Trophoblast cell (in vitro differentiated cells and primary cell): ENCODE measurements around the gene CORO7.

ENCODE experiments used
- DNase-seq, 2 donors: peaks; one replicate each; pipeline ENCODE4 v3.0.0-alpha.2; 2016
- H2AFZ ChIP-seq: 2 replicates; pipeline ENCODE4 v1.6.1; 2013; ENCODE audit warnings: low read length, moderate library complexity, mild to moderate bottlenecking; ENCODE audit not compliant: insufficient read depth, poor library complexity
- H2AK5ac ChIP-seq: 2 replicates; pipeline ENCODE4 v1.6.1; 2013; ENCODE audit warnings: mild to moderate bottlenecking, low read length
- H2BK120ac ChIP-seq: 2 replicates; pipeline ENCODE4 v1.6.1; 2013; ENCODE audit warnings: low read length, mild to moderate bottlenecking, moderate library complexity; ENCODE audit not compliant: insufficient read depth, poor library complexity
- H2BK12ac ChIP-seq: 2 replicates; pipeline ENCODE4 v1.6.1; 2013; ENCODE audit warnings: mild to moderate bottlenecking, low read length, moderate library complexity
- H2BK5ac ChIP-seq: 2 replicates; pipeline ENCODE4 v1.6.1; 2013; ENCODE audit warnings: low read length, low read depth, moderate library complexity, mild to moderate bottlenecking; ENCODE audit not compliant: poor library complexity
- H3K14ac ChIP-seq: 2 replicates; pipeline ENCODE4 v1.6.1; 2013; ENCODE audit warnings: mild to moderate bottlenecking, low read length
- H3K18ac ChIP-seq: 2 replicates; pipeline ENCODE4 v1.6.1; 2013; ENCODE audit warnings: mild to moderate bottlenecking, low read length
- H3K23ac ChIP-seq: 2 replicates; pipeline ENCODE4 v1.6.1; 2013; ENCODE audit warnings: low read length
- H3K27ac ChIP-seq: 2 replicates; pipeline ENCODE4 v1.5.1; 2013; ENCODE audit warnings: low read depth, mild to moderate bottlenecking, inconsistent platforms, low read length, moderate library complexity
- H3K27me3 ChIP-seq: 2 replicates; pipeline ENCODE4 v1.6.1; 2013; ENCODE audit warnings: inconsistent platforms, mild to moderate bottlenecking, low read length, moderate library complexity; ENCODE audit not compliant: insufficient read depth
- H3K36me3 ChIP-seq, 2 experiments: 1 replicate in 1 of 2; 2 replicates in 1 of 2; pipeline ENCODE4 v1.6.1; 2013; ENCODE audit warnings: low read length in 2 of 2, mild to moderate bottlenecking in 2 of 2, moderate library complexity in 1 of 2; ENCODE audit not compliant: insufficient read depth in 2 of 2, control insufficient read depth in 1 of 2
- H3K4ac ChIP-seq: 2 replicates; pipeline ENCODE4 v1.6.1; 2013; ENCODE audit warnings: low read depth, mild to moderate bottlenecking, low read length, moderate library complexity
- H3K4me1 ChIP-seq, 2 experiments: 1 replicate in 1 of 2; 2 replicates in 1 of 2; pipeline ENCODE4 v1.6.1; 2013; ENCODE audit warnings: low read length in 2 of 2, mild to moderate bottlenecking in 2 of 2, moderate library complexity in 1 of 2; ENCODE audit not compliant: insufficient read depth in 2 of 2, control insufficient read depth in 1 of 2
- H3K4me2 ChIP-seq: 2 replicates; pipeline ENCODE4 v1.6.1; 2013; ENCODE audit warnings: inconsistent platforms, mild to moderate bottlenecking, low read length, moderate library complexity
- H3K4me3 ChIP-seq: 2 replicates; pipeline ENCODE4 v1.5.1; 2013; ENCODE audit warnings: mild to moderate bottlenecking, low read depth, low read length, inconsistent platforms
- H3K79me1 ChIP-seq: one replicate; pipeline ENCODE4 v1.6.1; 2013; ENCODE audit warnings: low read length
- H3K79me2 ChIP-seq: 2 replicates; pipeline ENCODE4 v1.6.1; 2013; ENCODE audit warnings: low read length, mild to moderate bottlenecking; ENCODE audit not compliant: control insufficient read depth, insufficient read depth, poor library complexity
- H3K9ac ChIP-seq: 2 replicates; pipeline ENCODE4 v1.6.1; 2013; ENCODE audit warnings: mild to moderate bottlenecking, low read length
- H3K9me3 ChIP-seq: 2 replicates; pipeline ENCODE4 v1.6.1; 2013; ENCODE audit warnings: low read depth, mild to moderate bottlenecking, control low read depth, inconsistent platforms, low read length; ENCODE audit not compliant: insufficient read depth
- H4K12ac ChIP-seq: 2 replicates; pipeline ENCODE4 v1.6.1; 2013; ENCODE audit warnings: low read depth, mild to moderate bottlenecking, low read length, moderate library complexity
- H4K8ac ChIP-seq: 2 replicates; pipeline ENCODE4 v1.6.1; 2013; ENCODE audit warnings: low read depth, mild to moderate bottlenecking, low read length, moderate library complexity
- H4K91ac ChIP-seq: one replicate; pipeline ENCODE4 v1.6.1; 2013; ENCODE audit warnings: low read depth, mild to moderate bottlenecking, low read length, moderate library complexity
- WGBS: extraction: QIAGEN DNeasy Blood & Tissue Kit; methylation state at CpG from one replicate; pipeline ENCODE4 v1.1.7; 2013; ENCODE audit warnings: missing lambda C conversion rate; ENCODE audit not compliant: insufficient read length, insufficient coverage; ENCODE audit errors: extremely low coverage; 5-methylcytosine and 5-hydroxymethylcytosine counted together

The CORO7 gene

DNA sequence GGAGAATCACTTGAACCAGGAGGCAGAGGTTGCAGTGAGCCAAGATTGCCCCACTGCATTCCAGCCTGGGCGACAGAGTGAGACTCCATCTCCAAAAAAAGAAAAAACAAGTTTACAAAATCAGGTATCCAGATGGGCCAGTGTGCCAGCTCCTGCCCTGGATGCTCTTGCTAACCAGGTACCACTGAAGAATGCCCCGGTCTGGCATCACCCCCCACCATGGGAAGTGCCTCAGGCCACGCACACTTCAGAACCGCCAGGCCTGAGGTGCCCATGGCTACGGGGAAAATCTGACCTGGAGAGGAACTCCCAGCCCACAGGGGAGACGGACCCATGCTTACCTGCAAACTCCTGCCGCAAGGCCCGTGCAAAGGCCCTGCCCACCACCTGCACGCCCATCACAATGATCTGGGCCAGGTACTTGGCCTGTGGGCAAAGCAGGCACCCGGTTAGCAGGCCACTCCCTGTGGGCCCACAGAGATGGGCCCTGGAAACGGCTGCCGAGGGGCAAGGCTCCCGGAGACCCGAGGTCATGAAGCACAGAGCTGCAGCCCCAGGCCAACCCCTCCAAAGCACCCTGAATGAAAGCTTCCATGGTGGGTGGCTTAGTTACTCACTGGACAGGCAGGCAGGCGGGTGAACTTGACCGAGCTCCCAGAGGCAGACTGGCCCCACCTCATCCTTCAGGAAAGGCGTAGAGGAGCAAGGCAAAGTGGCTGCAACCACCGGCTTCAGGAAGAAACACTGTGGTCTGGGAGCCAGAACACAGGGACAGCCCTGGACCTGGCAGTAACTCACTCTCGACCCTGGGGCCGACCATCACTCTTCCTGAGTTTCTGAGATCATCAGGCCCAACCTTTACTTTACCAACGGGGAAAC, 73.3 kb downstream of the CORO7 start:
- Histone ChIP-seq H4K8ac (no peak overlapping the region), H3K79me1 (no peaks in the 10 kb centered on the region), H3K4me1 (no peaks in the 10 kb centered on the region), H3K9ac (no peak overlapping the region), H3K4me2 (no peak overlapping the region), H3K27me3 (no peaks in the 10 kb centered on the region), H3K79me2 (peaks cover 3% of the 10 kb centered on the region), H4K91ac (no peak overlapping the region), H3K23ac (no peak overlapping the region), H3K4me3 (peak overlapping the region; percentile 18), H3K36me3 (peaks cover 35 to 46% of the 10 kb centered on the region in 2 experiments), H3K18ac (peak overlapping the region; percentile 43), H3K4ac (peak overlapping the region; percentile 57), H2AK5ac (no peak overlapping the region), H2BK5ac (no peak overlapping the region), H2BK120ac (no peak overlapping the region), H3K27ac (no peak overlapping the region), H4K12ac (no peak overlapping the region), H2BK12ac (no peak overlapping the region), H3K9me3 (peaks cover 2% of the 10 kb centered on the region), H3K14ac (no peak overlapping the region), H2AFZ (no peak overlapping the region)
- DNase-seq, result no peak
- WGBS, result no CpG with 5 or more reads among the region's 21 CpGs

DNA sequence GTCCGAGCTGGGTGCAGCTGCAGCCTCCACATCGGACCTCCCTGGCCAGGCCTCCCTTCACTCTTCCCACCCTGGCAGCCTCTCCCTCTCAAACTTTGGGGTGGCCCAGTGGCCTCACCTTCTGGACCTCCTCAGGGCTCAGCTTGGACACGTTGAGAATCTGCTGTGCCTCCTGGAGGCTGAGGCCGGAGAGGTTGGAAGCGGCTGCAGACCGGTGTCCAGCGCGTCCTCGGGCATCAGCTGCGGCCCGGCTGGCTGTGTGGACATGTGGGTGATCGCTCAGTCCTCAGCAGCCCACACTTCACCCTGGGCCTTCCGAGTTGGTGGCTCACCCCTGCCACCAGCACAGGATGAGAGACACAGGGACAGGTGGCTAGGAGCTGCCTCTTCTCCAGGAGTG, 75.1 kb downstream of the CORO7 start:
- WGBS, result no CpG with 5 or more reads among the region's 13 CpGs
- H3K4me3 ChIP-seq, result peak overlapping the region; percentile 18

DNA sequence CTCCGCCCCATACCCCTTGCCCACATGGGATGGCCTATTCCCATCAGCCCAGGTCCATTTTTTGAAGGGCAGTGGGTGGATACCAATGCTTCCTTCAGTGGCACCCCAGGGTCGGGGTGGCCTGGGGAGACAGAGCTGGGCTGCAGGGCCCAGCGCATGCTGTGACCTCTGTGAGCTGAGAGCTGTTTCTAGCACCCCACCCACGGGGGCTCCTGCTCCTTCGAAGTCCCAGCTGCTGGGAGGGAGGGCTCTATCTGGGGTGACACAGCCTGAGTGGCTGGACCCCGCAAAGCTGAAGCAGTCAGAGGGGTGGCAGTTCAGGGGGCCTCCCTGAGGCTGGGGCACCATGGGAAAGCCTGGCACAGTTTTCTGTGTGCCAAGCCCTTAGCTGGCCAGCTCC, 76.0 kb downstream of the CORO7 start:
- H3K4ac ChIP-seq, result no peak overlapping the region
- no peaks in the 10 kb centered on the region for H3K79me1 ChIP-seq
- WGBS, result no CpG with 5 or more reads among the region's 6 CpGs
- H4K91ac ChIP-seq, result no peak overlapping the region
- H3K4me3 ChIP-seq, result no peak overlapping the region
- no peak overlapping the region for H3K23ac ChIP-seq
- H2BK12ac ChIP-seq, result no peak overlapping the region
- no peak overlapping the region for H4K12ac ChIP-seq
- no peaks in the 10 kb centered on the region for H3K27me3 ChIP-seq
- no peak overlapping the region for H3K27ac ChIP-seq
- H2AFZ ChIP-seq, result no peak overlapping the region
- no peak overlapping the region for H3K18ac ChIP-seq
- H3K79me2 ChIP-seq, result peaks cover 3% of the 10 kb centered on the region
- peaks cover 2% of the 10 kb centered on the region for H3K9me3 ChIP-seq
- peaks cover 51 to 62% of the 10 kb centered on the region in 2 experiments for H3K36me3 ChIP-seq
- H3K9ac ChIP-seq, result no peak overlapping the region
- H3K4me2 ChIP-seq, result no peak overlapping the region
- H2BK120ac ChIP-seq, result no peak overlapping the region
- no peak for DNase-seq
- no peaks in the 10 kb centered on the region for H3K4me1 ChIP-seq
- no peak overlapping the region for H2AK5ac ChIP-seq
- H4K8ac ChIP-seq, result no peak overlapping the region
- no peak overlapping the region for H2BK5ac ChIP-seq
- H3K14ac ChIP-seq, result no peak overlapping the region

More for the DNA sequence above, 75.1 kb downstream of the CORO7 start:
- no peak overlapping the region for H3K27ac ChIP-seq
- no peaks in the 10 kb centered on the region for H3K79me1 ChIP-seq
- no peak overlapping the region for H2AFZ ChIP-seq
- no peak overlapping the region for H3K4me2 ChIP-seq
- no peak for DNase-seq
- no peak overlapping the region for H2BK120ac ChIP-seq
- H3K4ac ChIP-seq, result no peak overlapping the region
- H3K4me1 ChIP-seq, result no peaks in the 10 kb centered on the region
- H3K9ac ChIP-seq, result no peak overlapping the region
- H4K8ac ChIP-seq, result no peak overlapping the region
- no peak overlapping the region for H2AK5ac ChIP-seq
- H2BK12ac ChIP-seq, result no peak overlapping the region
- no peaks in the 10 kb centered on the region for H3K27me3 ChIP-seq
- no peak overlapping the region for H4K91ac ChIP-seq
- peaks cover 2% of the 10 kb centered on the region for H3K9me3 ChIP-seq
- no peak overlapping the region for H2BK5ac ChIP-seq
- H3K18ac ChIP-seq, result no peak overlapping the region
- peaks cover 3% of the 10 kb centered on the region for H3K79me2 ChIP-seq
- peak overlapping the region; percentile 6 for H4K12ac ChIP-seq
- H3K36me3 ChIP-seq, result peaks cover 46 to 58% of the 10 kb centered on the region in 2 experiments
- no peak overlapping the region for H3K23ac ChIP-seq
- no peak overlapping the region for H3K14ac ChIP-seq

DNA sequence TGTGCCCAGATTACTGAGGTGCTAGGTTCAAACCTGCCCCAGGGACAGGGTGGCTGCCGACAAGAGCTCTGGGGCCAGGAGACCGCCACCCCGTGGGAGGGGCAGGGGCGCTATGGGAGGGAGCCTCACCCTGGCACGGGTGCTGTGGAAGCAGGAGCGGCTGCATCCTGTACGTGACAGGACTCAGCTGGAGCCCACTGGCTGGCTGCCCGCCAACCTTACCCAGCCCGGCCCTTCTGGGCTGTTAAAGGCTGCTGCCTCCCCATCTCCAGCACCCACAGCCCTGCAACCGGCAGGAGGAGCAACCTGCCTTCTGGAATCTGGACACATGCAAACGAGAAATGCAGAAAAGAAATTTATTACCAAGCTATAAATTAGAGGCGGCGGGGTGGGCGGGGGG, 76.5 kb downstream of the CORO7 start:
- no peaks in the 10 kb centered on the region for H3K27me3 ChIP-seq
- no CpG with 5 or more reads among the region's 14 CpGs for WGBS

More for the DNA sequence above, 76.5 kb downstream of the CORO7 start:
- Histone ChIP-seq H3K79me2 (peaks cover 3% of the 10 kb centered on the region), H4K91ac (no peak overlapping the region), H3K4me3 (no peak overlapping the region), H3K18ac (no peak overlapping the region), H3K4me1 (no peaks in the 10 kb centered on the region), H4K12ac (no peak overlapping the region), H3K79me1 (no peaks in the 10 kb centered on the region), H3K4me2 (no peak overlapping the region), H4K8ac (no peak overlapping the region), H2BK12ac (no peak overlapping the region), H3K36me3 (peaks cover 56 to 64% of the 10 kb centered on the region in 2 experiments), H2BK5ac (no peak overlapping the region), H3K23ac (no peak overlapping the region), H3K27ac (no peak overlapping the region), H3K9ac (no peak overlapping the region), H2AK5ac (no peak overlapping the region), H3K14ac (no peak overlapping the region), H2BK120ac (no peak overlapping the region), H2AFZ (no peak overlapping the region), H3K9me3 (peaks cover 2% of the 10 kb centered on the region), H3K4ac (no peak overlapping the region)
- no peak for DNase-seq
